Renal cortical epithelial cell (primary cell): Measurements from ENCODE around the gene CACNA2D4. TPM values are rescaled to one million over a fixed set of nuclear protein-coding genes. Genes with fewer than 3 reads are reported as not detected.
"Not testable (repeated sequence)": the region's sequence is repeated elsewhere in the genome, so short reads cannot be mapped to it uniquely, and the experiment has no call there.

Source experiments
- DNase-seq: peaks from one replicate; pipeline ENCODE4 v3.0.0-alpha.2; 2011; ENCODE audit warnings: low read depth
- total RNA-seq: library from RNA; depleted of rRNA; stranded (reverse); fragments of >200 nt; gene quantifications from 2 replicates; pipeline ENCODE4 v1.2.3, GENCODE V29; 2014

Gene CACNA2D4, protein sequence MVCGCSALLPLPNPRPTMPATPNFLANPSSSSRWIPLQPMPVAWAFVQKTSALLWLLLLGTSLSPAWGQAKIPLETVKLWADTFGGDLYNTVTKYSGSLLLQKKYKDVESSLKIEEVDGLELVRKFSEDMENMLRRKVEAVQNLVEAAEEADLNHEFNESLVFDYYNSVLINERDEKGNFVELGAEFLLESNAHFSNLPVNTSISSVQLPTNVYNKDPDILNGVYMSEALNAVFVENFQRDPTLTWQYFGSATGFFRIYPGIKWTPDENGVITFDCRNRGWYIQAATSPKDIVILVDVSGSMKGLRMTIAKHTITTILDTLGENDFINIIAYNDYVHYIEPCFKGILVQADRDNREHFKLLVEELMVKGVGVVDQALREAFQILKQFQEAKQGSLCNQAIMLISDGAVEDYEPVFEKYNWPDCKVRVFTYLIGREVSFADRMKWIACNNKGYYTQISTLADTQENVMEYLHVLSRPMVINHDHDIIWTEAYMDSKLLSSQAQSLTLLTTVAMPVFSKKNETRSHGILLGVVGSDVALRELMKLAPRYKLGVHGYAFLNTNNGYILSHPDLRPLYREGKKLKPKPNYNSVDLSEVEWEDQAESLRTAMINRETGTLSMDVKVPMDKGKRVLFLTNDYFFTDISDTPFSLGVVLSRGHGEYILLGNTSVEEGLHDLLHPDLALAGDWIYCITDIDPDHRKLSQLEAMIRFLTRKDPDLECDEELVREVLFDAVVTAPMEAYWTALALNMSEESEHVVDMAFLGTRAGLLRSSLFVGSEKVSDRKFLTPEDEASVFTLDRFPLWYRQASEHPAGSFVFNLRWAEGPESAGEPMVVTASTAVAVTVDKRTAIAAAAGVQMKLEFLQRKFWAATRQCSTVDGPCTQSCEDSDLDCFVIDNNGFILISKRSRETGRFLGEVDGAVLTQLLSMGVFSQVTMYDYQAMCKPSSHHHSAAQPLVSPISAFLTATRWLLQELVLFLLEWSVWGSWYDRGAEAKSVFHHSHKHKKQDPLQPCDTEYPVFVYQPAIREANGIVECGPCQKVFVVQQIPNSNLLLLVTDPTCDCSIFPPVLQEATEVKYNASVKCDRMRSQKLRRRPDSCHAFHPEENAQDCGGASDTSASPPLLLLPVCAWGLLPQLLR
- 0.17 and 0.20 TPM in 2 replicates for total RNA-seq

DNA sequence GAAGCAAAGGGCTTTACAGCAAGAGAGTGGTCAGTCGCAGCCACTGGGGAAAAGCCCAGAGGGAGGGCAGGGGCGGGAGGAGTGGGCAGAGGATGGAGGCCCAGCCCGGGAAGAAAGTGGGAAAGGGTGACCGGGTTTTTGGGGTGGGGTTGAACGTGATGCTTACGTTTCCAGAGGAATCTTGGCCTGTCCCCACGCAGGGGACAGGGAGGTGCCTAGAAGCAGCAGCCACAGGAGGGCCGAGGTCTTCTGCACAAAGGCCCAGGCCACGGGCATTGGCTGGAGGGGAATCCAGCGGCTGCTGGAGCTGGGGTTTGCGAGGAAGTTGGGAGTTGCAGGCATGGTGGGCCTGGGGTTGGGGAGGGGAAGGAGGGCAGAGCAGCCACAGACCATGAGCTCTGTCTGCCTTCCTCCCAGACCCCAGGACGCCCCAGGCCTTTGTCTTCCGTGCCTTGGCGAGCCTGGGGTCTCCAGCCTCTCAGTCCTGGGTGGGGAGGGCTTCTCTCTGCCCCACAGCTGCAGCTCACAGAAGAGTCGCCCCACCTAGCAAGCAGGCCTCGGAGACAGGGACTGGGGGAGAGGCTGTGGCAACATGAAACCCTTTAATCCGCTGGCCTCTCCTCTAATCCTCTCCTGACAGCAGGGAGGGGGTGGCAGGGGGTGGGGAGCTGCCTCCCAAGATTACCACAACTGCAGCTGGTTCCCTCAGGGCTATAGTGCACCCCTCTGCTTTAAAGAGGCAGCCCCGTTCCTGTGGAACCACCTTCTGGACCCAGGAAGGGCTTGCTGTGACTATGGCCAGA lies at the start of gene CACNA2D4:
TSS of gene CACNA2D4 (minus strand) at position 572 of the 803 bp plus-strand sequence. CDS start at position 393, 179 bp downstream.
- DNase-seq = no peak

DNA sequence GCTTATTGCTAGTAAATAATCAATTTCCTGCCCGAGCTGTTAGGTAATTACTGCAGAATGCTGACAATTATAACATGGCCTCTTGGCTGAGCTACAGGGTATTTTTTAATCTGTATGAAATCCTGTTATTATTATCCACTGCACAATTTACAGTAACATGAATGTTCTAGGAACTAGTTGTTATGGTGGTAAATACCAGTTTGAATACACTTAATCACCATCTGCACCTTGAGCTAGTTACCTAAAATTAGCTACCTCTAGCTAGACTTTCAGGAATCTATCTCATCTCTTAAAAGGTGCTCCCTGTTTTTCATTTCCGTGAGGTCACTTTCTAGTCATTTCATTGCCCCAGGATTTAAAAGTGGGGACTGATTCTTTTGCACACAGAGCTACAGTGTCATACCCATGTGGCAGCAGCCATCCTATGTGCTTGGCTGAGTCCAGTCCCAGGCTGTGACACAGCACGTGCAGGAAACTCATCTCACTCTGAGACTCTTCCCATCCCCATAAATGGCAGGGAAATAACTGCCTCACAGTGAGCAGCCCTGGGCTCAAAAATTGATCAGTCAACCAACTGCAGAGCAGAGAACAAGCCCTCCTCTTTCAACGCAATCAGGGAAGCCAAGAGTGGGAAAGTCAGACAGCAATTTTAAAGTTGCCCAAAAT lies 48.2 kb upstream of the CACNA2D4 start:
- no peak for DNase-seq

DNA sequence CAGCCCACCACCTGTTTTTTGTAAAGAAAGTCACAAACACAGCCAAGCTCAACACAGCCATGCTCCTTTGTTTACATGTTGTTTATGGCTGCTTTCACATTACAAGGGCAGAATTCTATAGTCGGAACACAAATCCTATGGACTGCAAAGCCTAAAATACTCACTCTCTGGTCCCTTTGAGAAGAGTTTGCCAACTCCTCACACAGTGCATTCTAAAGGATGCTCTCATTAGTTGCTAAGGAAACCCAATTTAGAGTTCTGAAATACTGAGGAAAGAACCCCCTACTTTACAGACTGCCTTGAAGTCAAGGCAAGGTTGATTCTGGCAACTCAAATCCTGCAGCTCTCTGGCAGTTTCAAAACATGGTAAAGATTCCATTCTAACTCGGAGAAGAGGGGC lies 47.5 kb upstream of the CACNA2D4 start:
- DNase-seq = no peak

DNA sequence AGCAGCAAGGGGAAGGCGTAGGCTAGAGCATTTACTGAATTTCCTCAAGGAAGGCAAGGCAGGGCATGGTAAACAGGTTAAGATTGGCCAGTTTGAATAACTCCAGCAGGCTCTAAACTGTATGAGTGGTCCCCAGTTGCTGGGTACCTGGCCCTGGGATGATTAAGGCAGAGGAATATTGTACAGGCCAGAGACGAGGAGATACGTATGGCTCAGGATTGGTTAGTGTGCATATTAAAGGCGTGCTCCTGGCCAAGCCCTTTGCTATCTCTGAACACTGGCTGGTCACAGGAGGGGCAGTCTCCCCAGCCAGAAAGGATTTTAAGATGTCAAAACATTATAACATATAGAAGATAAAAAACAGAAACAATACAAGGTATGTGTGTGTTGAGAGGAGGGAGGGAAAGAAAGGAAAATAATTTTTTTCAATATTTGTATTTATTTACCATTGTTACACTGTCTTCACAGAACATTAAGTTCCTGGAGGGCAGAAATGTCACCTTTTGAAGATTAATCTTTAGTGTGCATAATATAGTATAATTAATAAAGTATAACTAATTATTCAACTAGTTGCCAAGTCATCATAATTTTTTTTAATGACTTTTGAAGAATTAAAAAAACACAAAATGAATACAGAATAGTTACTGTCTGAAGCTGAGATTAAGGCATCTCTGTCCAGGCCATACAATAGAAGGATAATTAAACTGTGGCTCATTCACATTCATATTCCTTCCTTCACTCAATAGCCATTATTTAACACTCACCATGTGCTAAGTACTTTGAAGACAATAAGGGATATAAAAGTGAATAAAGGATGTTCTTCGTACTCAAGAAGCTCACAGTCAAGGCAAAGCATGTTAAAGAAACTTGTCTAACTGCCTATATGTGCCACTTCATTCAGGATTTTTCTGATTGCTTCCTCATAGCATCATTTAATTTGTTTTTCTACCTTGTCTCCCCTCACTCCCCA lies 43.9 kb upstream of the CACNA2D4 start:
- DNase-seq = no peak

DNA sequence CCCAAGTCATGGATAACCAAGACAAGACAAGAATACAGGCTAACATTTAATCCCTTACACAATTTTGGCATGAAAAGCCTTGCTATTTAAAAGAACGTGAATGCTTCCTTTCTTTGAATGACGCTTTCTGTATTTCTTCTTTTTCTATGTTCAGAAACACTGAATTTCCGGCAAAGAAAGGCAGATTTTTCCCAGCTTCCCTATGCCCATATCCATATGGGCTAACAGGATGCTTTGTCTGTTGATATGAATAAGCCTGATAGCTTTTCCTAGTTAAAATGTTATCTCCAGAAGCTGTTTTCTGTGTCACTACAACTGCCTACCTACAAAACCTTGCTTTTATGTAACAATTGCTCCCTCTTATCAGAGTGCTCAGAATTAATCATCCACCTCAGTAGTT lies 38.3 kb upstream of the CACNA2D4 start:
- no peak for DNase-seq

DNA sequence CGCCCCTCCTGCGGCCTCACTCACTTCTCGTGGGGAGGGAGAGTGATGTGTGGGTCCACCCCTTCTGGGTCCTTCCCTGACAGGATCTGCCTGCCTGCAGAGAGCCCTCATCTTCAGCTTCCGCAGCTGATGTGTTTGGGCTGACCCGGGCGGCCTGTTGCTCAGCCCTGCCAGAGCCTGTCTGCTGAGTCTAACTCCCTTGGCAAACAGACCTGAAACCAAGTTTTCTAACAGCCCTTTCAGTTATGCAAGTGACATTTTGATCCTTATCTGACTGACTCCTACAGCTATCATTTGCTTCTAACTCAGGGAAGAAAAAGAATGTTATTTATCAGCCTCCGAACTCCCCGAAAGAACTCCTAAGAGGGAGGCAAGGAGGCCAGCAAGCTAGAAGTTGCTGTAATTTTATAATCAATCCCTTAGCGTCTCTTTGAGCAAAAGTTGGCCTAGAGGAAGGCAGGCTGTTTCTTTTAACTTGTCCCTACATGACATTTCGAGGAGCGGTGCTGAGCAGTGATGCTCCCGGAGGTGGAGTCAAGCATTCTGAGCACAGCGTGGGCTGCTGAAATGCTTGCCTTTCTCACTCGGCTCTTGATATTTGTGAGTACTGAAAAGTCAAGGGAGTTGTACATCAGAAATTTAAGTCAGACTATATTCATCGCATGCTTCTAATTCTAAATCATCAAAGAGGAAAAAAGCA lies 31.5 kb upstream of the CACNA2D4 start:
- no peak for DNase-seq

DNA sequence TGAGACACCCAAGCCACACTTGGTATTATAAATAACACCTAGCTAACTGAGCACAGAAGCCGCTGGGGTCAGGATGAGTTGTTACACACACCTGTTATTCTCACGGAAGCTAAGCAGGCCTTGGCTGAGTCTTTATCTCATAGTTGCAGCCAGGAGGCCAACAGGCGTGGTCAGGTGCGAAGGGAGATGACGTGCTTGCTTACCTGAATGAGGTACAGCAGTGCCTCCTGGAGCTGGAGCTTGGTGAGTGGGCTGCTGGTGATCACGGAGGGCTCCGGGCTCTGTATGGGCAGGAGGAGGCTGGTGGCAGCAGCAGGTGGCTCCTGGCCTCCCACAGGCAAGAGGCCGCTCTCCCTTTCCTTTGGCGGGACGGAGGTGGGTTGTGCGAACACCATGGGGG lies 30.4 kb upstream of the CACNA2D4 start:
- DNase-seq = no peak

DNA sequence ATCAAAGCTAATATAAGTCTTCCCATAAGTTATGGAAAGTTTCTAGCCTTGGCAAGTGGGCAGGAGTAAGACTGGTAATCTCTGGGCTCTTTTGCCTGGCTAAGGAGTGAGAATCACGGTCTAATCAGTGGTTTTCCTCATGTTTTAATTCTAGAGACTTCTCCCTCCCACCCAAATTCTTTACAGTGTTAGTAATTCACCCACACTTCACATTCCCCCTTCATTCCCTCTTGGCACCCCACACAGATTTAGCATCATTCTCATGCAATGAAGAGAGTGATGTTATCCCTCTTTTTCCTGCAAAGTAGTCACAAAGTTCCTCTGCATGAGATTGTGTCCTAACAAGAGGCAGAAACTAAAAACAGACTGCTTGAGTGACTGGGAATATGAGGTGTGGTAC lies 28.6 kb upstream of the CACNA2D4 start:
- no peak for DNase-seq

DNA sequence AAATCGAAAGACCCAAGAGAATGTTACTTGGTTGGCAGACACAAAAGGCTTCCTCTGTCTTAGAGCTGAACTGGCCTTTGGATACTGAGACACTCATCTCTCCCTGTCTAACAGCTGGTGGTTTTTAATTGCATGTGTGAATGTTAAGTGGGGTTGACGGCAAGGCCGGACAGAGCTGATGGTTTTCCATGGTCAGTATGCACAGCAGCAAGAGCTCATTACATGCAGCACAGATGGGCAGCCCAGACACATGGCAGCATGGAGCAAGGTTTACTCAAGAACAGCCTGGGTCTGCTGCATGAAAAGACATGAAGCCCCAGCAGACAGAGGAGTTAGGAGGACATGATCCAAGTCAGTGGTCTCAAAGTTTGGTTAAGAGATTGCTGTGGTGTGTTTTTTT lies 27.8 kb upstream of the CACNA2D4 start:
- DNase-seq = no peak

DNA sequence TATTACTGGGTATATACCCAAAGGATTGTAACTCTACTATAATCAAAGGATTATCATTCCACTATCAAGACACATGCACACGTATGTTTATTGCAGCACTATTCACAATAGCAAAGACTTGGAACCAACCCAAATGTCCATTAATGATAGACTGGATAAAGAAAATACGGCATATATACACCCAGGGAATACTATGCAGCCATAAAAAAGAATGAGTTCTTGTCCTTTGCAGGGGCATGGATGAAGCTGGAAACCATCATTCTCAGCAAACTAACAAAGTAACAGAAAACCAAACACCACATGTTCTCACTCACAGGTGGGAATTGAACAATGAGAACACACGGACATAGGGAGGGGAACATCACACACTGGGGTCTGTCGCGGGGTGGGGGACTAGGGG lies 27.1 kb upstream of the CACNA2D4 start:
- not testable (repeated sequence) for DNase-seq

DNA sequence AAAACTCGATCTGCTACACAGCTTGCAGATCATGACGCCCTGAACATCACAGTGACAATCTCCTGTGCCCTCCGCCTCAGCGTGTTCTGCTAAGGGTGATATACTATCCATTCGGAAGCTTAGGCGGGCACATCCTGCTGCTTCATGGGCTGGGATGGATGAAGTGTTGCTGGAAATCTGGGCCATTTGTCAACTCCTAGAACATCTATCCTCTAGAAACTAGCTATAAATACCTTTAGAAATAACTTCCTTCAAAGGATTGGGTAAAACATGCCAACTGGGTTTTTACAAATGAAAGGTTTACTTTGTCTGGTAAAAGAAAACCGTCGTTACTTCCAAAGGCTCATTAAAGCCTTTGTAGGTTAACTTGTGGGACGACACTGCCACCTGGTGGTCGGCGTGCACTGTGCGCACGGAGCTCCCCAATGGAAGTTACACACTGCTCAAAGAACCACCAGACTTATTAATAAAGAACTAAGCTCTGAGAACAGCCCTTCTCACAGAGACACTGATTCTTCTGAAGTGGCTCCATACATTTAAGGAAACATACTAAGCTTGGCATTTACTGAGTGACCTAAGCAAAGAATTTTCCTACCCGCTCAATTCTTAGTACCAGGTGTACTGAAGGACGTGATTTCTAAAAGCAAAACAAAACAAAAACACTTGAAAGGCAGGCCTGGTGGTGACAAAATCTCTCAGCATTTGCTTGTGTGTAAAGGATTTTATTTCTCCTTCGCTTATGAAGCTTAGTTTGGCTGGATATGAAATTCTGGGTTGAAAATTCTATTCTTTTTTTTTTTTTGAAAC lies 21.6 kb upstream of the CACNA2D4 start:
- peak; percentile 63 for DNase-seq

DNA sequence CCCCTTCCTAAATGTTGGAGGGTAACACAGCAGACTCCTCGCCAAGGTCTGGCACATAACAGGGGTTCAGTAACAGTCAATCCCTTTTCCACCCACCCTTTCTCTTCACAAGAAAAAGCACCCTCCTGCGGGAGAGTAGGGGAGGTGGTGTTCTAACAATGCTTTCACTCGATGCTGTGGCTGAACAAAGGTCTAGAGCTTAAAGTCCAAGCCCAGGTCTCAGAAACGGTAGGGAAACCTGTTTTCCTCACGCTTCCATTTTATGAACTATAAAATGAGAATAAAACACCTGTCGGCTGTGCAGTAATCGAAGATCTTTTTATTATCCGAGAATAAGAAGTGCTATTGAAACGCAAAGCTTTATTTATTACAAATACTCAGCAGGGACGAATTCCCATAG lies 20.9 kb upstream of the CACNA2D4 start:
- DNase-seq = no peak

DNA sequence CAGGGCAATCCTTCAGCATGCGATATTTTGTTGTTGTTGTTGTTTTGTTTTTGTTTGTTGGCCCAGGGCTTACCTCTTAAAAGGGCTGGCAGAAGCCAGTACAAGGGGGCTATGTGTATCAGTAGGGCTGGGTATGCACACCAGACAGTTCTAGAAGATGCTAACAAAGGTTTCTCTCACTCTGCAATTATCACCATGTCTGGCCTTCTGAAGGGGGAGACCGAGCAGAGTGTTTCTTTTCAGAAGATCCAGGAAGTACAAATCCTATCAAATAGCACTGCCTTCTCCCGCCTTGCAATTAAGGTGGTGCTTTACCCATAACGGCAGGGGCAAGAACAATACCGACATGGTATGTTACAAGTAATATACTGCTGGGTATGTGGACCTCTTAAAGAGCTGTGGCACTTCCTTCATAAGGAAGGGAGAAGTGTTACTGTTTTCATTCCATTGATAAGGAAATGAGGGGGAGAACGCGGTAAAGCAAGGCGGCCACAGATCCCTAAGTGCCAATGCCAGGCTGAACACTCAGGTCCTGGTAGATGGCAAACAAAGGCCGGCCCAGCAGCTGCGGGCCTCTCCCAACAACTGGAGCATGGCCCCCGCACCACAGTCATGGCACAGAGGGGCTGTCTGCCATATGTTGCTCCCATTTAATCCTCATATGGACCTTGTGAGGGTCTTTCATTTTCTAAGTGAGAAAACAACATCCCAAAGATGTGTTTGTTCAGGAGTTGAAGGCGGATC lies 19.2 kb upstream of the CACNA2D4 start:
- DNase-seq = no peak

DNA sequence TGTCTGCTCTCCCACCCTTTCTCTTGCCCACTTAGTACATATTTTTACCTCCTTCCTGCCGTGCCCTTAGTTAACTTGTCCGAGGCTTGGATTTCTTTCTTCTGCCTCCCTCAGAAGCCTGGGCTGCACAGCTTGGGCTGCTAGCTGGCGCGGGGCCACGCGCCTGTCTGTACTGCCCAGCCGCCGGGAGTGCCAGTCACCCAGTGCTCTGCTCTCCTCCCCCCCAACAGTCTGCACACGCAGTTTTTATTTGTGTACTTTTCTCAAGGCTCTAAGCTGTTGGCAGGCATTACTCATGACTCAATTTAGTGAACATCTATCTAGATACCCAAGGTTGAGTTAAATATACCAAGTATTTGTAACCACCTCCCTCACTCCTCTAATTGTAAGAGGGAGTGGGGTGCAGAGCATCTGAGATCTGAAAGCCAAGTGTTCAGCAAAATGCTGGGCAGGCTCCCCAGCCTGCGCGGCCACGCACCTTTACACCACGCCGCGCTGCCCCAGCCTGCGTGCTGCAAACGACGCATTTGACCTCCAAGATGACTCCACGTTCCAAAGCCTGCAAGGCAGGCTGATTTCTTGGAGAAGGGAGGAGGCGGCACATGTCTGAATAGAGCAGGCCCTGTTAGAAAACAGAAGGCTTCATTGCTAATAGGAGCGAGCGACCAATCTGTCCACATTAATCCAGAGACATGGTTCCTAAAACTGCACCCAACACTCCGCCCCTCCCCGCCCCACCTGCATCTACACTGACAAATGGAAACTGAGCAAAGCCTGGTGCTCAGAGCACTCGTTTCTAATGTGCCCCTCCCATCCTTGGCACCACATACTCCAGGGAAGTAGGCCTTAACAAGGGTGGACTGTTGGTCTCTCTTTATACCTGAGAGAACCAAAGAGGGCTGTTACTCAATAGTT lies 18.2 kb upstream of the CACNA2D4 start:
- DNase-seq = peak; percentile 80

DNA sequence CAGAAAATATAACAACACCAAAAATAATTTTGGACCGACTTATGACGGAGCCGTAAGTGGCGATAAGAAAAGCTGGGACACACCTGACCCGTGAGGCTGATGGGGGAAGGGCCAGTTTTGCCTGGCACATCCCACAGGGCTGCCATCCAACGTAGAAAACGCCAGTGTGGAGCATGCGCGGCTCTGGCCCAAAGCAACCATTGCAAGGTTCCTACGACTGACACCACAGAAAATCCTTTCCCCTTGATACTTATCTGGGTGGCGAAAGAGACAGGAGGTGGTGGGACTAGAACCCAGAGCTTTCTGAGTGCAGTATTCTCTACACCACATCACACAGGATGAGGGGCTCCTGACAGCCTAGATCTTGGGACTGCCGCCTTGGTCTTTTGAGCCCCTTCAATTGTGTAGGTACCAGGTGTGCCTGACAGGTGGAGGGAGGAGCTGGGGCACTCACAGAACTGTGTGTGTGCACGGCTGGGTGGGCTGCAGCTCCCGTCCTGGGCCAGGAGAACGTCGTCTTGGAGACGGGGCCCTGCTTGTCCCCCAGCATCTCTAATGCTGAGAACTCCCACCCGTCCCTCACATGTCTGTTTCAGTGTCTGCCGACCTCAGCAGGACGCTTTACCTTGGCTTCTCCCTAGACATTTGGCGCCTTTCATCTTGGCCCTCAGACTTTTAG lies 17.4 kb upstream of the CACNA2D4 start:
- no peak for DNase-seq

DNA sequence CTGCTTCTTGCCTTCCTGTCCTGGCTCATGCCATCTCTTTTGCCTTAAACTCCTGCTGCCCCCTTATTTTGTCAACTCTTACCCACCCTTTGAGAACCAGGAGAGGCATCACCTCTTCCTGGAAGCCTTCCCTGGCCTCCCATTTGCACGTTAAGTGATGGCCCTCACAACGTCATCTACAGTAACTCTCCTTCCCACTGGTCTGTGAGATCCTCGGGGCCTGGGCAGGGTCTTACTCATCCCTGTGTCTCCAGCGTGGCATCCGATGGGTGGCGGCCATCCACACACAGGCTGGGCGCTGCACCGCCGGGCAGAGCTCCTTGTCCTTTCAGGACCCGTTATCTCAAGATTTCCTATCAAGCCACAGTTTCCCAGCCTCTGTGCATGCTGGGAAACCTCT lies 16.8 kb upstream of the CACNA2D4 start:
- DNase-seq = no peak
